Activated CD8-positive, alpha-beta T cell treated with anti-CD3 and anti-CD28 coated beads for 36 hours (primary cell): Measurements from ENCODE around the gene SPECC1L. TPM values are rescaled to one million over a fixed set of nuclear protein-coding genes. Genes with fewer than 3 reads are reported as not detected.
A peak's percentile ranks its signal among the peaks of the same experiment; 100 is the strongest.
"Not testable (repeated sequence)": the region's sequence is repeated elsewhere in the genome, so short reads cannot be mapped to it uniquely, and the experiment has no call there.

Experiments used
- ATAC-seq: fragments of 200-7000 bp; cut with Tn5 transposase; one replicate; pipeline ENCODE4 v1.10.0; 2021; ENCODE audit warnings: mild to moderate bottlenecking, moderate library complexity
- CTCF ChIA-PET: fragments of 350-600 bp; sonication (Branson Sonifier 250); formaldehyde crosslinking; loops from one replicate; lab custom pipeline; 2021; ENCODE audit warnings: antibody characterized with exemption; lab: Charles Lee
- POLR2A ChIA-PET: fragments of 350-600 bp; sonication (Branson Sonifier 250); formaldehyde crosslinking; loops from one replicate; lab custom pipeline; 2021; ENCODE audit warnings: antibody characterized with exemption; lab: Charles Lee
- DNase-seq: peaks from one replicate; pipeline ENCODE4 v3.0.0-alpha.2; 2020
- H3K27ac Mint-ChIP-seq: one replicate; pipeline ENCODE4 v1.8.0; 2021; ENCODE audit warnings: mild to moderate bottlenecking, mixed read lengths
- H3K27me3 Mint-ChIP-seq: one replicate; pipeline ENCODE4 v1.8.0; 2021; ENCODE audit warnings: mixed read lengths
- H3K36me3 Mint-ChIP-seq: one replicate; pipeline ENCODE4 v1.8.0; 2021; ENCODE audit warnings: low read depth, mixed read lengths
- H3K4me1 Mint-ChIP-seq: one replicate; pipeline ENCODE4 v1.8.0; 2021; ENCODE audit warnings: low read depth, mixed read lengths
- H3K4me3 Mint-ChIP-seq: one replicate; pipeline ENCODE4 v1.8.0; 2021; ENCODE audit warnings: mild to moderate bottlenecking, moderate library complexity, mixed read lengths
- H3K9me3 Mint-ChIP-seq: one replicate; pipeline ENCODE4 v1.8.0; 2021; ENCODE audit warnings: mixed read lengths
- CTCF ChIP-seq: fragments of 200-600 bp; IDR thresholded peaks from one replicate; pipeline ENCODE4 v1.8.0; 2022; ENCODE audit warnings: antibody characterized with exemption, mild to moderate bottlenecking
- intact Hi-C: fragments of 100-400 bp; cut with micrococcal nuclease; formaldehyde crosslinking; loops from one replicate; pipeline ENCODE4 v1.10.0; 2022
- total RNA-seq, 2 experiments: library from RNA; stranded (reverse); gene quantifications; one replicate each; pipeline ENCODE4 v1.2.3, GENCODE V29; 2021

Gene SPECC1L
- total RNA-seq, 2 experiments from 2014 or later, result 38.9 to 39.0 TPM

DNA sequence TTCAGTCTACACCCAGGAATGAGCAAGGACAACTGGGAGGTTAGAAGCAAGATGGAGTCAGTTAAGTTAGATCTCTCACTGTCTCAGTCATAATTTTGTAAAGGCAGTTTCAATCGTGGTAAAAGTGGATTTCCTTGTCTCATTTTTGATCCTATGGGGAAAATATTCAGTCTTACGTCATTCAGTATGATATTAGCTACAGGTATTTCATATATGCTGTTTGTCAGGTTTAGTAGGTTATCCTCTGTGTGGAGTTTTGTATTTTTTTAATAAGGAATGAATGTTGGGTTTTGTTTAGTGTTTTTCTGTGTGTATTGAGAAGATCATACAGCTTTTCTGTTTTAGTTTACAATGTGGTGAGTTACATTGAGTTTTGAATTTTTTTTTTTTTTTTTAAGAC is 11.8 kb downstream of the SPECC1L start:
- Mint-ChIP-seq H3K4me3 (no peak overlapping the region), H3K27ac (no peak overlapping the region), H3K27me3 (no peaks in the 10 kb centered on the region), H3K9me3 (no peaks in the 10 kb centered on the region), H3K4me1 (peaks cover 61% of the 10 kb centered on the region), H3K36me3 (peaks cover 19% of the 10 kb centered on the region)
- intact Hi-C loops, result no loop called here
- POLR2A ChIA-PET, result no interaction called here
- ATAC-seq (no peak), DNase-seq (no peak)
- TF ChIP-seq CTCF, result no peak
- CTCF ChIA-PET, result no interaction called here

GRCh38 chr22:24284747-24285203 is 14.1 kb downstream of the SPECC1L start:
- H3K27ac Mint-ChIP-seq, result peak overlapping the region; percentile 69
- no peaks in the 10 kb centered on the region for H3K27me3 Mint-ChIP-seq
- POLR2A ChIA-PET, result interaction anchor here (0.9 to 2.7 kb wide), 4 partner anchors 13 to 143 kb away, joined by 3 to 25 read pairs (median 4); partner anchors contain the start of genes ADORA2A and SPECC1L
- peaks cover 60% of the 10 kb centered on the region for H3K4me1 Mint-ChIP-seq
- peak overlapping the region; percentile 4 for H3K4me3 Mint-ChIP-seq
- H3K36me3 Mint-ChIP-seq, result peaks cover 18% of the 10 kb centered on the region
- H3K9me3 Mint-ChIP-seq, result no peaks in the 10 kb centered on the region
- CTCF ChIA-PET, result interaction anchor here (1.0 kb wide), 2 partner anchors 12 to 141 kb away, joined by 3 read pairs; no protein-coding TSS in a partner anchor
- intact Hi-C loops, result no loop called here
- DNase-seq (peak; percentile 41), ATAC-seq (peak; percentile 79)
- TF ChIP-seq CTCF, result no peak

- H3K27me3 Mint-ChIP-seq, result no peaks in the 10 kb centered on the region
- peaks cover 62% of the 10 kb centered on the region for H3K4me1 Mint-ChIP-seq
- intact Hi-C loops, result no loop called here
- TF ChIP-seq CTCF, result no peak
- peak overlapping the region; percentile 4 for H3K4me3 Mint-ChIP-seq
- DNase-seq (peak; percentile 26), ATAC-seq (peak; percentile 83)
- no peaks in the 10 kb centered on the region for H3K9me3 Mint-ChIP-seq
- H3K27ac Mint-ChIP-seq, result peak overlapping the region; percentile 69
- peaks cover 18% of the 10 kb centered on the region for H3K36me3 Mint-ChIP-seq
- ChIA-PET CTCF (interaction anchor here (0.7 to 1.0 kb wide), 3 partner anchors 12 to 428 kb away, joined by 3 read pairs; partner anchors contain the start of gene SLC2A11), POLR2A (interaction anchor here (0.9 to 2.7 kb wide), 4 partner anchors 13 to 142 kb away, joined by 3 to 25 read pairs (median 4); partner anchors contain the start of genes ADORA2A and SPECC1L)
Measured at GRCh38 chr22:24285245-24285644, 14.6 kb downstream of the SPECC1L start.

- H3K9me3 Mint-ChIP-seq, DNase-seq, H3K27ac Mint-ChIP-seq, ATAC-seq, H3K4me3 Mint-ChIP-seq, intact Hi-C loops, H3K27me3 Mint-ChIP-seq: not testable (repeated sequence)
- ChIA-PET CTCF (interaction anchor here (0.9 kb wide), 1 partner anchor 154 kb away, joined by 3 read pairs; no protein-coding TSS in a partner anchor), POLR2A (interaction anchor here (2.5 kb wide), 1 partner anchor 15 kb away, joined by 6 read pairs; no protein-coding TSS in a partner anchor)
- Mint-ChIP-seq H3K4me1 (peaks cover 64% of the 10 kb centered on the region), H3K36me3 (peaks cover 10% of the 10 kb centered on the region)
Measured at GRCh38 chr22:24287212-24287611, 16.6 kb downstream of the SPECC1L start.

DNA sequence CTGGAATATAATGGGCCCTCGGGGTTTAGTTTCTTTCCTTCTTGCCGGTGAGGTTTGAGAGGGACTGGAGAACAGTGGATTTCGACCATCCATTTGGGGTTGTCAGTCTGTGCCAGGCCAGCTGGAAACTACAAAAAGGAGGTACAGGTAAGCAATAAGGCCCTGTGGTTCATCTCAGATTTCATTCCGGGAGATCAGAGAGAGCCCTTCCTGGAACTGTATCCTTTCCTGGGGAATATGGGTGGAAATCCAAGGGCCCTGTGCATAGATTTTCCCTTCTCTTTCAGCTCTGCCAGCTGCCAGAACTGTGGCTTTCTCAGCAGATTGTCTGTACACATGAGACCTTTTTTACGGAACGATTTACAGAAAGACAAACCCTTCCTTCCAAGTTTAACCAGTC is 17.2 kb downstream of the SPECC1L start:
- H3K9me3 Mint-ChIP-seq, ATAC-seq, H3K36me3 Mint-ChIP-seq, DNase-seq, POLR2A ChIA-PET, H3K4me3 Mint-ChIP-seq, CTCF ChIA-PET, H3K27me3 Mint-ChIP-seq, H3K27ac Mint-ChIP-seq, intact Hi-C loops: not testable (repeated sequence)
- peaks cover 61% of the 10 kb centered on the region for H3K4me1 Mint-ChIP-seq

GRCh38 chr22:24289114-24289513 is 18.5 kb downstream of the SPECC1L start:
- Mint-ChIP-seq H3K27me3 (no peaks in the 10 kb centered on the region), H3K9me3 (no peaks in the 10 kb centered on the region), H3K27ac (no peak overlapping the region), H3K4me3 (no peak overlapping the region), H3K36me3 (peaks cover 7% of the 10 kb centered on the region), H3K4me1 (peaks cover 52% of the 10 kb centered on the region)
- POLR2A ChIA-PET, result no interaction called here
- ATAC-seq (no peak), DNase-seq (no peak)
- CTCF ChIA-PET, result interaction anchor here (0.9 kb wide), 1 partner anchor 12 kb away, joined by 4 read pairs; no protein-coding TSS in a partner anchor
- intact Hi-C loops, result no loop called here
- TF ChIP-seq CTCF, result no peak
